HEK293 (cell line): Measurements from ENCODE around the gene RIPK3.

Source experiments
- CTCF ChIP-seq: fragments of 450-650 bp; formaldehyde crosslinking; IDR thresholded peaks from 2 replicates; pipeline ENCODE4 v1.5.1; 2016; ENCODE audit warnings: missing biosample characterization, missing genetic modification characterization
- PATZ1 ChIP-seq: fragments of 450-650 bp; formaldehyde crosslinking; IDR thresholded peaks from 2 replicates; pipeline ENCODE4 v1.5.1; 2016; ENCODE audit warnings: missing biosample characterization, missing genetic modification characterization
- PBX3 ChIP-seq: sonication (generic); formaldehyde crosslinking; IDR thresholded peaks from 2 replicates; pipeline ENCODE4 v1.8.1; 2022; ENCODE audit warnings: mild to moderate bottlenecking, moderate library complexity, missing genetic modification reagents
- YY1 ChIP-seq: fragments of 450-650 bp; formaldehyde crosslinking; IDR thresholded peaks from 2 replicates; pipeline ENCODE4 v1.5.1; 2018; ENCODE audit warnings: missing biosample characterization, missing genetic modification characterization
- ZBTB49 ChIP-seq: fragments of 450-650 bp; formaldehyde crosslinking; IDR thresholded peaks from 2 replicates; pipeline ENCODE4 v1.5.1; 2016; ENCODE audit warnings: missing biosample characterization, missing genetic modification characterization, low read depth
- ZNF114 ChIP-seq: fragments of 450-650 bp; formaldehyde crosslinking; IDR thresholded peaks from 2 replicates; pipeline ENCODE4 v1.5.0; 2017; ENCODE audit warnings: missing biosample characterization, missing genetic modification characterization
- ZNF138 ChIP-seq: fragments of 450-650 bp; formaldehyde crosslinking; IDR thresholded peaks from 2 replicates; pipeline ENCODE4 v1.5.1; 2016; ENCODE audit warnings: missing biosample characterization, missing genetic modification characterization, borderline replicate concordance
- ZNF19 ChIP-seq: fragments of 450-650 bp; formaldehyde crosslinking; IDR thresholded peaks from 2 replicates; pipeline ENCODE4; 2016; ENCODE audit warnings: missing biosample characterization, missing genetic modification characterization, low read depth
- ZNF221 ChIP-seq: fragments of 450-650 bp; formaldehyde crosslinking; IDR thresholded peaks from 2 replicates; pipeline ENCODE4 v1.5.1; 2017; ENCODE audit warnings: missing biosample characterization, missing genetic modification characterization, borderline replicate concordance
- ZNF23 ChIP-seq: fragments of 450-650 bp; formaldehyde crosslinking; IDR thresholded peaks from 2 replicates; pipeline ENCODE4 v1.5.1; 2016; ENCODE audit warnings: missing biosample characterization, missing genetic modification characterization, borderline replicate concordance
- ZNF280D ChIP-seq: fragments of 450-650 bp; formaldehyde crosslinking; IDR thresholded peaks from 2 replicates; pipeline ENCODE4 v1.5.1; 2016; ENCODE audit warnings: missing biosample characterization, missing genetic modification characterization
- ZNF324 ChIP-seq: fragments of 450-650 bp; formaldehyde crosslinking; IDR thresholded peaks from 2 replicates; pipeline ENCODE4 v1.5.1; 2016; ENCODE audit warnings: missing biosample characterization, missing genetic modification characterization
- ZNF449 ChIP-seq: fragments of 450-650 bp; formaldehyde crosslinking; IDR thresholded peaks from 2 replicates; pipeline ENCODE4 v1.5.1; 2017; ENCODE audit warnings: missing biosample characterization, mild to moderate bottlenecking, missing genetic modification characterization, moderate library complexity
- ZNF501 ChIP-seq: fragments of 450-650 bp; formaldehyde crosslinking; IDR thresholded peaks from 2 replicates; pipeline ENCODE4 v1.5.1; 2016; ENCODE audit warnings: missing biosample characterization, missing genetic modification characterization

- TF ChIP-seq CTCF (tag by site-specific recombination) (no peak), PATZ1 (tag by site-specific recombination) (no peak), ZNF138 (tag by site-specific recombination) (no peak), ZNF23 (tag by site-specific recombination) (no peak), ZNF19 (tag by site-specific recombination) (no peak), ZNF324 (tag by site-specific recombination) (no peak), ZNF501 (tag by site-specific recombination) (no peak), ZNF114 (tag by site-specific recombination) (no peak), ZNF221 (no peak), ZNF280D (tag by site-specific recombination) (no peak), ZBTB49 (tag by site-specific recombination) (no peak), PBX3 (CRISPR knock-in tag) (no peak), YY1 (no peak), ZNF449 (tag by site-specific recombination) (no peak; the same call in 1 of the 2 replicates)
These were observed 27.9 kb upstream of the RIPK3 start, which contains the start of gene NFATC4 for GRCh38 chr14:24367514-24368211.
